ENCODE results near the gene PRSS56. TPM values are rescaled to one million over a fixed set of nuclear protein-coding genes. Genes with fewer than 3 reads are reported as not detected.

Gene PRSS56
- total RNA-seq, 1 donor from 2014 or later: not detected

DNA sequence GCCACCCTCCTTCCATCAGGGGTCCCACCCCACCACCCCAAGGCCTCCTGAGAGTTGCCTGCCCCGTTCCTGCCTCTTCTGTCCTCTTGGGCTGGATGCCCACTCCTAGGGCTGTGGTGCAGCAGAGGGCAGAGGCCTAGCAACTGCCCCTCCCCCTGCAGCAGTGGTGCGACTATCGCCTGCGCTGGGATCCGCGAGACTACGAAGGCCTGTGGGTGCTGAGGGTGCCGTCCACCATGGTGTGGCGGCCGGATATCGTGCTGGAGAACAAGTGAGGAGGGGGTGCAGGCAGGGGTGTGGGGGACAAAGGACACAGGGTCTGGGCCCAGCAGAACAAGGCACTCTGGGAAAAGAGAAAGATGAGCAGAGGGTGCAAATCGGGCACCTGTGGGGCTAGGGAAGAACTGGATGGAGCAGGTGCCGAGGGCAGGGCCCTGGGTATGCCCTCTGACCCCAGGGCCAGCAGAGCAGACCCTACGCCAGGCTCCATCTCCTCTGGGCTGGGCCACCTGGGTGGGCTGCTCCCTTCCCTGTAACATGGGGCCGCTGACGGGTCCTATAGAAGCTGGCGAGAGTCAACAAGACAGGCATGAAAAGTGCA, 20.4 kb downstream of the PRSS56 start:
- H3K27ac Mint-ChIP-seq: no peak overlapping the region
- H2AFZ ChIP-seq (replicated peaks): no peak overlapping the region
- H3F3A ChIP-seq (ENCODE audit: low read depth): peaks cover 3% of the 10 kb centered on the region

DNA sequence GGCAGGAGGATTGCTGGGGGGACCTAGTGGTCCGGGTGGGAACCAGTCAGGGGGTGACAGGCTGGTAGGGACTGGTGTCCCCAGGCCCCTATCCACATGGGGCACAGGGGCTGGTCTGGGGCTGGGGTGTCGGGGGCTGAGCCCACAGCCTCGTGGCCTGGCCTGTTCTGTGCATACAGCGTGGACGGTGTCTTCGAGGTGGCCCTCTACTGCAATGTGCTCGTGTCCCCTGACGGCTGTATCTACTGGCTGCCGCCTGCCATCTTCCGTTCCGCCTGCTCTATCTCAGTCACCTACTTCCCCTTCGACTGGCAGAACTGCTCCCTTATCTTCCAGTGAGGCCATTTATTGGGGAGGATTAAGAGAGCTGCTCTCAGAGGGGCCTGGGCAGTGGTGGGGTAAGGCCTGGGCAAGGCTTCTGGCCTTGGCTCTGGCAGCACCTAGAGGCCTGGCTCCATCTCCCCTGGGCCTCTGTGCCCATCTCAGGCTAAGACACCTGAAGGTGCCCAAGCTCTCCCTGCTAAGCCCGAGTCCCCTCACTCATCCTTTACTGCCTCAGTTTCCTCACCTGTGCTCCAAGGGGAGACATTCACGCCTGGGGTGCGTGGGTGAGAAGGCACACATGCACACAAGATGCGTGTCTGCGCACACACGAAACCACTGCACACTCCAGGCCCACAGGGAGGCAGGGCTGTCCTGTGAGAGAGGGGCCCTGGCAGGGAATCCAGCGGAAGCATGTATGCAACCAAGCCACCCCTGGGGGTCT, 21.2 kb downstream of the PRSS56 start:
- no peaks in the 10 kb centered on the region for H3K36me3 ChIP-seq
- H4K20me1 ChIP-seq (ENCODE audit: low read depth): no peaks in the 10 kb centered on the region
- no peak overlapping the region for H3K9ac ChIP-seq
- DNase-seq (ENCODE audit: low spot score): no peak
- TF ChIP-seq EZH2phosphoT487 (IDR thresholded peaks at IDR 0.05): no peak
- TF ChIP-seq, protein P1, sequence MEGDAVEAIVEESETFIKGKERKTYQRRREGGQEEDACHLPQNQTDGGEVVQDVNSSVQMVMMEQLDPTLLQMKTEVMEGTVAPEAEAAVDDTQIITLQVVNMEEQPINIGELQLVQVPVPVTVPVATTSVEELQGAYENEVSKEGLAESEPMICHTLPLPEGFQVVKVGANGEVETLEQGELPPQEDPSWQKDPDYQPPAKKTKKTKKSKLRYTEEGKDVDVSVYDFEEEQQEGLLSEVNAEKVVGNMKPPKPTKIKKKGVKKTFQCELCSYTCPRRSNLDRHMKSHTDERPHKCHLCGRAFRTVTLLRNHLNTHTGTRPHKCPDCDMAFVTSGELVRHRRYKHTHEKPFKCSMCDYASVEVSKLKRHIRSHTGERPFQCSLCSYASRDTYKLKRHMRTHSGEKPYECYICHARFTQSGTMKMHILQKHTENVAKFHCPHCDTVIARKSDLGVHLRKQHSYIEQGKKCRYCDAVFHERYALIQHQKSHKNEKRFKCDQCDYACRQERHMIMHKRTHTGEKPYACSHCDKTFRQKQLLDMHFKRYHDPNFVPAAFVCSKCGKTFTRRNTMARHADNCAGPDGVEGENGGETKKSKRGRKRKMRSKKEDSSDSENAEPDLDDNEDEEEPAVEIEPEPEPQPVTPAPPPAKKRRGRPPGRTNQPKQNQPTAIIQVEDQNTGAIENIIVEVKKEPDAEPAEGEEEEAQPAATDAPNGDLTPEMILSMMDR (IDR thresholded peaks at IDR 0.05): no peak
- no peak for TF ChIP-seq EZH2 (IDR thresholded peaks at IDR 0.05)
- H3K4me2 ChIP-seq: no peak overlapping the region
- H3K27ac Mint-ChIP-seq: no peak overlapping the region
- no peak overlapping the region for H2AFZ ChIP-seq (replicated peaks)
- peaks cover 7% of the 10 kb centered on the region for H3K4me1 ChIP-seq
- no peak overlapping the region for H3K4me3 ChIP-seq
- no peaks in the 10 kb centered on the region for H3K27me3 Mint-ChIP-seq (ENCODE audit: insufficient read depth, low read depth)
- H3K9me3 Mint-ChIP-seq: no peaks in the 10 kb centered on the region
- peaks cover 12% of the 10 kb centered on the region for H3K4me1 Mint-ChIP-seq
- no peaks in the 10 kb centered on the region for H3K79me2 ChIP-seq (ENCODE audit: low read depth)
- no peak overlapping the region for H3K4me3 Mint-ChIP-seq
- no peak overlapping the region for H3K27ac ChIP-seq
- H3K36me3 Mint-ChIP-seq: peaks cover 4% of the 10 kb centered on the region
- H3K27me3 ChIP-seq: no peaks in the 10 kb centered on the region
- no peaks in the 10 kb centered on the region for H3K9me3 ChIP-seq (ENCODE audit: low read depth)
- peaks cover 3% of the 10 kb centered on the region for H3F3A ChIP-seq (ENCODE audit: low read depth)

More for the DNA sequence above, 20.4 kb downstream of the PRSS56 start:
- peaks cover 12% of the 10 kb centered on the region for H3K4me1 Mint-ChIP-seq
- H3K9me3 ChIP-seq (ENCODE audit: low read depth): no peaks in the 10 kb centered on the region
- no peaks in the 10 kb centered on the region for H3K27me3 ChIP-seq
- no peak overlapping the region for H3K9ac ChIP-seq
- H3K79me2 ChIP-seq (ENCODE audit: low read depth): no peaks in the 10 kb centered on the region
- no peak for DNase-seq (ENCODE audit: low spot score)
- no peaks in the 10 kb centered on the region for H3K27me3 Mint-ChIP-seq (ENCODE audit: insufficient read depth, low read depth)
- no peaks in the 10 kb centered on the region for H4K20me1 ChIP-seq (ENCODE audit: low read depth)
- no peaks in the 10 kb centered on the region for H3K9me3 Mint-ChIP-seq
- H3K27ac ChIP-seq: no peak overlapping the region
- no peak overlapping the region for H3K4me3 ChIP-seq
- no peak overlapping the region for H3K4me2 ChIP-seq
- H3K36me3 ChIP-seq: no peaks in the 10 kb centered on the region
- TF ChIP-seq EZH2phosphoT487 (IDR thresholded peaks at IDR 0.05) (no peak), EZH2 (IDR thresholded peaks at IDR 0.05) (no peak)
- TF ChIP-seq, protein P1 (IDR thresholded peaks at IDR 0.05): no peak
- H3K4me3 Mint-ChIP-seq: no peak overlapping the region
- H3K36me3 Mint-ChIP-seq: no peaks in the 10 kb centered on the region
- H3K4me1 ChIP-seq: peaks cover 7% of the 10 kb centered on the region

DNA sequence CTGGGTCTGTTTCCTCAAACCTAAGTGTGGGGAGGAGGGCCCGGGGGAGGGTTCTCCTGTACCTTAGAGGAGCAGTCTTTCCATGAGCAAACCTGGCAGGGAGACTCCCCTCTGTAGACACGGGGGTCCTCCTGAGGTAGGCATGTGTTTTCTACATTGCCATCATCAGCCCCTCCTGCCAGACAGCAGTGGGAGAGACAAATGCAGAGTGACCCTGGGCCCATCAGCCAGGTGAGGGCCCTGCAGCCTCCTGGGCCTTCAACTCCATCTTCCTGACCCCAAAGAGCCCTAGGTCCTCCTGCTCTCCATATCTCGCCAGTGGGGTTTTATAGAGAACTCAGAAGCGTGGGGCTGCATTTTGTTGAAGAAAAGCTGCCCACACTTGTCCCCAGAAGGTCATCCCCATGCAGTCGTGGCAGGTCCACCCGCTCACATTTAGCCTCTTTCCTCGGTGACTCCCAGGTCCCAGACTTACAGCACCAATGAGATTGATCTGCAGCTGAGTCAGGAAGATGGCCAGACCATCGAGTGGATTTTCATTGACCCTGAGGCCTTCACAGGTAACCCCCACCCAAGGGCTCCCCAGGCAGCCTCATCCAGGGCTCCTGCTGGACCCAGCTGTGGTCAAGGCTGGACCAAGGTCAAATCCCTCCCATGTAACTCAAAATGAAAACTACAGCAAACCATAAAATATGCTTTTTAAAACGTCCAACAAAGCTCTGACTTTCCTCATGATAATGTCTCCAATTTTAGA, 21.9 kb downstream of the PRSS56 start:
- no peak for DNase-seq (ENCODE audit: low spot score)

More for the DNA sequence above, 21.9 kb downstream of the PRSS56 start:
- no peak overlapping the region for H3K27ac Mint-ChIP-seq
- Histone ChIP-seq H3K9ac (no peak overlapping the region), H3K79me2 (ENCODE audit: low read depth) (no peaks in the 10 kb centered on the region), H3K4me1 (peaks cover 7% of the 10 kb centered on the region), H3K27ac (no peak overlapping the region), H3F3A (ENCODE audit: low read depth) (peaks cover 3% of the 10 kb centered on the region), H3K4me3 (no peak overlapping the region), H4K20me1 (ENCODE audit: low read depth) (no peaks in the 10 kb centered on the region), H3K4me2 (no peak overlapping the region), H3K27me3 (no peaks in the 10 kb centered on the region), H2AFZ (replicated peaks) (no peak overlapping the region), H3K9me3 (ENCODE audit: low read depth) (no peaks in the 10 kb centered on the region), H3K36me3 (no peaks in the 10 kb centered on the region)
- no peak overlapping the region for H3K4me3 Mint-ChIP-seq
- peaks cover 2% of the 10 kb centered on the region for H3K27me3 Mint-ChIP-seq (ENCODE audit: insufficient read depth, low read depth)
- H3K4me1 Mint-ChIP-seq: peaks cover 12% of the 10 kb centered on the region
- TF ChIP-seq EZH2phosphoT487 (IDR thresholded peaks at IDR 0.05): no peak
- no peak for TF ChIP-seq EZH2 (IDR thresholded peaks at IDR 0.05)
- TF ChIP-seq, protein P1 (IDR thresholded peaks at IDR 0.05): no peak
- peaks cover 8% of the 10 kb centered on the region for H3K36me3 Mint-ChIP-seq
- peaks cover 2% of the 10 kb centered on the region for H3K9me3 Mint-ChIP-seq
